ENCODE results near the gene RMRP.
"Not testable (repeated sequence)": the region's sequence is repeated elsewhere in the genome, so short reads cannot be mapped to it uniquely, and the experiment has no call there.

Gene RMRP

GRCh38 chr9:35641478-35641877, 16.3 kb downstream of the RMRP start:
- not testable (repeated sequence) for DNase-seq (ENCODE audit: low spot score)

- not testable (repeated sequence) for DNase-seq (ENCODE audit: low spot score)
Measured at GRCh38 chr9:35640431-35640830, 17.4 kb downstream of the RMRP start.

- DNase-seq (ENCODE audit: low spot score): no peak
Measured at GRCh38 chr9:35639631-35640030, 18.2 kb downstream of the RMRP start.

- not testable (repeated sequence) for DNase-seq (ENCODE audit: low spot score)
Measured at GRCh38 chr9:35639225-35639624, 18.6 kb downstream of the RMRP start.

- DNase-seq (ENCODE audit: low spot score): peak; percentile 45
Measured at GRCh38 chr9:35638751-35639150, 19.1 kb downstream of the RMRP start.

- not testable (repeated sequence) for DNase-seq (ENCODE audit: low spot score)
Measured at GRCh38 chr9:35637427-35637955, 20.3 kb downstream of the RMRP start.

GRCh38 chr9:35636877-35637246, 21.0 kb downstream of the RMRP start:
- not testable (repeated sequence) for DNase-seq (ENCODE audit: low spot score)

GRCh38 chr9:35636135-35636876, 21.5 kb downstream of the RMRP start:
- no peak for DNase-seq (ENCODE audit: low spot score)

- DNase-seq (ENCODE audit: low spot score): no peak
Measured at GRCh38 chr9:35635730-35636129, 22.1 kb downstream of the RMRP start.

GRCh38 chr9:35629597-35629996, 28.2 kb downstream of the RMRP start:
- no peak for DNase-seq (ENCODE audit: low spot score)

GRCh38 chr9:35628389-35628991, 29.3 kb downstream of the RMRP start:
- DNase-seq (ENCODE audit: low spot score): no peak

GRCh38 chr9:35627575-35627974, 30.2 kb downstream of the RMRP start:
- DNase-seq (ENCODE audit: low spot score): no peak

- no peak for DNase-seq (ENCODE audit: low spot score)
Measured at GRCh38 chr9:35619800-35620158, 38.0 kb downstream of the RMRP start.

GRCh38 chr9:35618854-35619799, 38.7 kb downstream of the RMRP start:
- DNase-seq (ENCODE audit: low spot score): peak; percentile 35

- no peak for DNase-seq (ENCODE audit: low spot score)
Measured at GRCh38 chr9:35618325-35618727, 39.5 kb downstream of the RMRP start, which contains the start of gene CD72. CD72 (minus strand) TSS chr9:35618413; CDS start chr9:35618303, 110 bp downstream.

- no peak for DNase-seq (ENCODE audit: low spot score)
Measured at GRCh38 chr9:35617548-35617947, 40.3 kb downstream of the RMRP start.

GRCh38 chr9:35616681-35617459, 40.9 kb downstream of the RMRP start:
- DNase-seq (ENCODE audit: low spot score): peak; percentile 66

GRCh38 chr9:35615981-35616680, 41.7 kb downstream of the RMRP start:
- no peak for DNase-seq (ENCODE audit: low spot score)

GRCh38 chr9:35612843-35613242, 45.0 kb downstream of the RMRP start:
- DNase-seq (ENCODE audit: low spot score): no peak

- not testable (repeated sequence) for DNase-seq (ENCODE audit: low spot score)
Measured at GRCh38 chr9:35612066-35612465, 45.8 kb downstream of the RMRP start.

- DNase-seq (ENCODE audit: low spot score): peak; percentile 73
Measured at GRCh38 chr9:35611230-35611797, 46.5 kb downstream of the RMRP start.
